GM18520 (cell line): ENCODE measurements around the gene MYOCD.

Source experiments
- ATAC-seq: cut with Tn5 transposase; IDR thresholded peaks from one replicate; pipeline ENCODE4 v1.9.1; 2021; ENCODE audit not compliant: unreplicated experiment

The MYOCD gene

GRCh38 chr17:12709063-12709462 lies 43.4 kb downstream of the MYOCD start:
- ATAC-seq: no peak

DNA sequence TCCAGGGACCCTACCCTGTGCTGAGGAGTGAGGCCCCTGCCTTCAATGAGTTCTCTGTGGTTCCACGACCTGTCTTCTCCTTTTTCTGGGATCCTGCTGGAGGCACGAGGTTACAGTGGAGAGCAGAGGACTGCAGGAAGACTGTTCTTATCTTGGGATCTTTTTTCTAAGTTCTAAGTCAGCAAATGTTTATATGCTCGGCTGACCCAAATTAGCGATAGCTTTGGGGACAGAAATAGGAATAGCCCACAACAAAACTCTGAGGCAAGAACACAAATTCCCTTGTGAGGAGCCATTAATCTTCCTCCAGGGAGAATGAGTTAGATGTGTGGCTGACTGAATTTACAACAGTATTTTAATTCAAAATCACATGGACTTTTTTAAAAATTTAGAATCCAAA lies 46.7 kb downstream of the MYOCD start:
- ATAC-seq: no peak

- ATAC-seq: no peak
Observed at GRCh38 chr17:12712941-12713340, 47.3 kb downstream of the MYOCD start.

DNA sequence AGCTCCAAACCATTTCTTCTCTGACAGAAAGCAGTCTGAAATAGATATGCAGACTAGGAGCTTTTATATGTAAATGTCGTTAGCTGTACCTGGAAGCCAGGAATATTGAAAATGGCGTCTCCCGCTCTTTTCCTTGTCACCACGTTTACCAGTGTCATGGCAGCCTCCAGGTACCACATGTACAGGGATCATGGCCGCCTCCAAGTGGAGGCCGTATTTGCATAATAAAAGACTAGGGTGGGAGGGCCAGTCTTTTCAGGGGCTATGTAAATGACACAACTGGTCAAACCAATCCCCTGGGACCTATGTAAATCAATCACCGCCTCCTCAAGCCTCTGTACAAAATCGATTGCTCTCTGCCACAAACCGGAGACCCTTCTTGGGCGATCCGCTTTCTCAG lies 54.3 kb downstream of the MYOCD start:
- ATAC-seq: no peak

GRCh38 chr17:12721581-12721980 lies 55.9 kb downstream of the MYOCD start:
- no peak for ATAC-seq

DNA sequence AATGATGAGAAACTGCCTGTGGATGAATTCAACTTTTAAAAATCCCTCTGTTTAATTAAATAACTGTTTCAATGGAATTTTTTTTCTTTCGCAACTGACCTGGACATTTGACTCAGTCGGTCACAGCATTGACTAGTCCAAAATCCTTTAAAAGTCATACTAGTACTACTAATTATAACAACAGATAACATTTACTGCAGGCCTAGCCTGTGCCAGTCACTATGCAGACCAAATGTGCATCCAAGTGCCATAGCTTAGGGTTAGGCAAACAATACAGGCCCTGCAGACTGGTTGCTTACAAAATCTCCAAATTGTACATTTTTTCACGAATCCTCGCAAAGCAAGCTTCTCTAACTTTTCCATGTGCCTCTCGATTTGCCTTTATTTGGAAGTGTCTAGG lies 56.6 kb downstream of the MYOCD start:
- no peak for ATAC-seq

DNA sequence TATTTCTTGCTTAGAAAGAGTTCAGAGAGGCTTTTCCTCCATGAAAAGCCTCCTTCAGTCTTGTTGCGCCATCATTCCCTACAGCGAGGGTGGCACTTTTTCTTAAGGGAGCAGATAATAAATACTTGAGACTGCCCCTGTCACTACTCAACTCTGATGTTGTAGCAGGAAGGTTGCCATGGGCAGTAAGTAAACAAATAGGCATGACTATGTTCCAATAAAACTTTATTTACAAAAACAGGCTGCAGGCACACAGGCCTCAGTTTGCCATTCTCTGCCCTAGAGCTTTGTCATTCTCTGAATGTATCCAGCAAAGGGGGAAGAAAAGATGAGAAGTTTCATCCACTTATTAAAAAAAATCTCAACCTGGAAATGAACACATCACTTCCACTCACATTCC lies 60.4 kb downstream of the MYOCD start:
- no peak for ATAC-seq

DNA sequence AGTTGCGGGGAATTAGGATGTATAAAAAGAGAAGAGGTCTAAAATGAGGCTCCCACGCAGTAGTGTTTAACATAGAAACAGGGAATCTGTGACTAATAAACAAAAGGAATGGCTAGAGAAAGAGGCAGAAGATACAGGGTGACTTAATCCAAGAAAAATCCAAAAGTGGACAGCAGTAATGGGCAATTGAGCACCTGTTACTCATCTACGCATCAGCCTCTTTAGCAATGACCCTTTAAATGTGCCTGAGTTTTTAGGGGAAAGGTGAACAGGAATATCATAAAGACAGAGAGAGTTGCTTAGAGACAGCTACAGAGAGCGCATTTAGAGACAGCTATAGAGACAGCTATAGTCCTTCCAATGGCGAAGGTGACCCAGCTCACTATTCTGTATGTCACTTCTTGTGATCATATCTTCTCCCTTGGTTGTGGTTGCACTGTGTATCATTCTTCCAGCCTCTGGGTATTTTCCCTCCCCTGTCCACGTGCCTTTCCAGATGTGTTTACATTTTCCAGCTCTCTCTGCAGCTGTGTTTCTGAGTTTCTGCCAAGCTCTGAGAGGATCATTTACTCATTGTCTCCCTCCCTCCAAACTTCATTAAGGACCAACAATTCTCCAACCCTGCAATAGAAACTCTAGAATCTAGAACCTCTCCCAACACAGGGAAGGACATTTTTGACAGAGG lies 61.5 kb downstream of the MYOCD start:
- ATAC-seq: no peak

GRCh38 chr17:12727881-12728280 lies 62.2 kb downstream of the MYOCD start:
- no peak for ATAC-seq

- ATAC-seq: no peak
Observed at GRCh38 chr17:12729086-12729485, 63.4 kb downstream of the MYOCD start.

GRCh38 chr17:12730421-12730820 lies 64.7 kb downstream of the MYOCD start:
- ATAC-seq: no peak

DNA sequence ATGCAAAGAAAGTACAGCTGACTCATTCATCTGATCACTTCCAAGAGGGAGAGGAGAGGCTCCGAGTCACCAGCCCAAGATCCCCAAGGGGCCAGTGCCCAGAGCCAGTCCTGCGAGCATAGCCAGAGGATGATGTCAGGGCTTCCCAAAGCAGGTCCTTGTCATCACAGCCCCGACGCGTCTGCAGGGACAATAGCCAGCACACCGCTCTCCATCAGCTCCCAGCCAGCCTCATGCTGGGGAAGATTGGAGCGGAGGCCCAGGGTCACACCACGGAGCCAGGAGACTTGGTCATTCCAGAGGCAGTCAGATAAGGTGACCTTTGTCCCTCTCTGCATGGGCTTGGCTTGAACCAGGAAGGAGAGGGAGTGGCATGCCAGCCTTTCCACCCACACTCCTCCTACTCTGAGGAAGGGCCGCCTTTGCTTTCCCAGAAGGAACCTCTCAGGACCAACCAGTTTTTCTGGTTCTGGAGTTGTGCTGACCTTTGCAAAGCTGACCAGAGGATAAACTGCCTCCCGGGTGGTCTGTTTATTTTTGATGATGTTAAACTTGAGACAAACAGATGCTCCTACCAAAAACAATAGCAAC lies 65.3 kb downstream of the MYOCD start:
- ATAC-seq: no peak

DNA sequence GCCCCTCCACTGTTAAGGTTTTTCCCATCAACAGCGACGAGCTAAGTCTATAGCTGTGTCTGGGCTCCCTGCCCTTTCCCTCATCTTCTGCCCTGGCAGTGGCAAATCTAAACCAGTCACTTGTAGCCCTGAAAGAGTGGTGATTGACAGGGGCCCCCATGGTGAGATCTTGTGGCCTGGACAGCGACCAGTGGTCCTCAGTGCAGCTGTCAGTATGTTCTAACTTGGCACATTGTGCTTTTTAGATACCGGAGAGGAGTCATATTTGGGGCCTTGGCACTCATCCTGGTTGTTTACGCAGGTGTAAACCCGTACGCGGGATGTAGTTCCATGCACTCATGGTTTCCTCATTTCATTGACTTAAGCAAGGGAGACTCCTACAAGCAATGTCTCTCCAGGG lies 66.1 kb downstream of the MYOCD start:
- ATAC-seq: no peak

GRCh38 chr17:12732366-12732765 lies 66.7 kb downstream of the MYOCD start:
- no peak for ATAC-seq

- no peak for ATAC-seq
Observed at GRCh38 chr17:12734926-12735325, 69.2 kb downstream of the MYOCD start.

- ATAC-seq: no peak
Observed at GRCh38 chr17:12735517-12735916, 69.8 kb downstream of the MYOCD start.

DNA sequence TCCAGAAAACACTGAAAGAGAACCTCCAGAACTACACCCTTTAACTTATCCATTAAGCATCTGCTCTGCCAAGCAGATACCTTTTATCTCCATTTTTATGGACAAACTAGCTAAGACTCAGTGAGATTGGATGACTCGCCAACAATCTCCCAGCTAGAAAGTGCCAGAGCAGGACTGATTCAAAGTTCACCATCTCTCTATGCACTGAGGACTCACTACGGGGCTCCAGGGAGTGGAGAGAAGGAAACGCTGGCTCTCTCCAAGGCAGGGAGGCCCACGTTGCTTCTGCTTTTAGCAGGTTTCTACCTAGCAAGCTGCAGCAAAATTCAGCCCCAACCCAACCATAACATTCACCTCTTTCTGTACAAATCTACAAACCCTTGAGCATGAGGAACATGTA lies 70.8 kb downstream of the MYOCD start:
- no peak for ATAC-seq

DNA sequence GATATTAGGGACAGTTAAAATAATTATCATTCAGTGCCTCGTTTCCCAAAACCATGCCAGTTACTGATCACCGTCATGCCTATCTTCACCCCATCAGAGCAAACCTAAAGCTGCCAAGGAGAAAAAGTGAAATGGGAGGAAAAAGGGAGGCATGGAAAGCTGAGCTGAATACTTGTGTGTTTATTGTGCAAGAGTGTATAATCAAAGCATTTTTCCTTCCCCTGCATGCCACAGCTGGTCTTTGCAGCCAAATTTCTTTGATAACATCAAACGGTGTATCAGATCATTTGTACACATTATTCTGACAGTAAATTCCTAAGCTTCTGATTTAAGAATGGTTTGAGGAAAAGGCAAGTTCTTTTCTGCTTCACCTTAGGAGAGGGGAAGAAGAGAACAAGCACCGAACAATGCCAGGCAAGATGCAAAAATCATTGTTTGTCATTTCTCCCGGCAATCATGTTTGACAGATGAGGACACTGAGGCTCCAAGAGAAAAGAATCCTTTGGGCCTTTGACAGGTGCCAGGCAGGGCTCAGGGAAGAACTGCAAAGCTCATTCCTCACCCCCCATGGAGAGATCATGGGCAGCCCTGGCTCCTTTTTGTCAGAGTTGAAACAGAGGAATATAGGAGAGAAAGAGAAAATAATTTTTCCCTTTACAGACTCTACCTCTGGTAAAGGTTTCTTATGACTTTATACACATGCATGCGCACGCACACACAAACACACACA lies 72.2 kb downstream of the MYOCD start:
- no peak for ATAC-seq

DNA sequence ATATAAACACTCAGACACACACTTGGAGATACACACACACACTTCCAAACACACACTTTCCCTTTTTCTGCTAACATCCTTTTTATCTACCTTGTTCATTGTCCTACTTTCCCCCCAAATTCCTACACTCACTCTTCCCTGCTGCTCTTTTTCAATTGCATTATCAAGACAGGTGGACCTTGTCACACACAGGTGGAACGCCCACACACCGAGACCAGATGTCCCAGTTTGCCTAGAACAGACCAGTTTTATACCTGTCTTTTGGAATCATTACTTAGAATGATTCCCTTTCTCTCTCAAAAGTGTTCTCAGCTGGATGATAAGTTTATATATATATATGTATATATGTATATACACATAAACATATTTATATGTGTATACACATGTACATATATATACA lies 72.9 kb downstream of the MYOCD start:
- no peak for ATAC-seq

GRCh38 chr17:12739500-12739899 lies 73.8 kb downstream of the MYOCD start:
- ATAC-seq: no peak

DNA sequence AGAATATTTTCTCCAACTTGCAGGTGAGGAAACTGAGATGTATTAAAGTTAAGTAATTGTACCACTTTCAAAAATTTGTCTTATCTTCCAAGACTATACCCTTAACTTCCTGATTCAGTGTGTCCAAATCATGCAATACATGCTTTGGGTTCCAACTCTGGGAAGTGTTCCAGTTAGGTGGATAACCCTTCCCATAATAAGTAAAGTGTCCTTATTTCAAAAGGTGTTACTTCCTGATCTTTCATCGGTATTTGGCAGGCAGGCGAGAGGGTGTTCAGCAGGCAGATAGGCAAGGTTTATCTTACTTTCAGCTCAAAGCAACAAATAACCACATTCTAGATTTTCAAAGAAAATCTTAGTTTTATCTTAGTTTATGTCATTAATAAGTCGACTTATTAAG lies 77.4 kb downstream of the MYOCD start:
- ATAC-seq: no peak

DNA sequence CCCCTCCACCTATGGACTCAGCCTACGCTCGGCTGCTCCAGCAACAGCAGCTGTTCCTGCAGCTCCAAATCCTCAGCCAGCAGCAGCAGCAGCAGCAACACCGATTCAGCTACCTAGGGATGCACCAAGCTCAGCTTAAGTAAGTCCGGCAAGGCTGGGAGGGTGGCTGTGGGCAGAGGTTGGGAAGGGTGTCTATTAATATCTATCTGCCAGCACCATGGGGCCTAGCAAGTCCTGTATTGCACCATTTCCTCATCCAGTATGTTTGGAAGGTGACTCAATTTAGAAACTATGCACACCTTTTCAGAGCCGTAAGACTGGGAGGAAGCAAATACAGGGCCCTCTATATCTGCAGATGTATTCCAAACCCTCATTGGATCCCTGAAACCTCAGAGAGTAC lies 78.6 kb downstream of the MYOCD start:
- no peak for ATAC-seq
